COR-L47 (cell line): ENCODE results near the gene C12orf42.
A peak's percentile ranks its signal among the peaks of the same experiment; 100 is the strongest.

Experiments used
- DNase-seq: peaks from one replicate; lab custom pipeline; 2025; lab: John Stamatoyannopoulos, UW

C12orf42 gene

DNA sequence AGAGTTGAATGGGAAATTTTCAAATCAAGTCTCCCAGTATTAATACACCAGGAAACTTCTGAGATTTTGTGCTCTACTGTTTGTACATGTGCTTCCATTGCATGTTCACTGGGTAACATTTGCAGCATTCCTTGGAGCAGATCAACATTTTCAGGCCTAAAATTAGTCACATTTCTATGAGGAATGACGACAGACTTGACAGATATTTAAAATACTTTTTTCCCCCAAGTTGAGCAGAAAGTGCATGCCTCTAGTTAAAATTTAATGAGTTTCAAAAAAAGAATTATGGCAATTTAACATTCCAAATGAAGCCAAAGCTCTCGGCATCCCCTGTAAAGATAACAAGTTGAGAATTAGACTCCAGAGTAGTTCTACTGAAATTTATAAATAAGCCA lies 72.3 kb downstream of the C12orf42 start:
- DNase-seq, result no peak

DNA sequence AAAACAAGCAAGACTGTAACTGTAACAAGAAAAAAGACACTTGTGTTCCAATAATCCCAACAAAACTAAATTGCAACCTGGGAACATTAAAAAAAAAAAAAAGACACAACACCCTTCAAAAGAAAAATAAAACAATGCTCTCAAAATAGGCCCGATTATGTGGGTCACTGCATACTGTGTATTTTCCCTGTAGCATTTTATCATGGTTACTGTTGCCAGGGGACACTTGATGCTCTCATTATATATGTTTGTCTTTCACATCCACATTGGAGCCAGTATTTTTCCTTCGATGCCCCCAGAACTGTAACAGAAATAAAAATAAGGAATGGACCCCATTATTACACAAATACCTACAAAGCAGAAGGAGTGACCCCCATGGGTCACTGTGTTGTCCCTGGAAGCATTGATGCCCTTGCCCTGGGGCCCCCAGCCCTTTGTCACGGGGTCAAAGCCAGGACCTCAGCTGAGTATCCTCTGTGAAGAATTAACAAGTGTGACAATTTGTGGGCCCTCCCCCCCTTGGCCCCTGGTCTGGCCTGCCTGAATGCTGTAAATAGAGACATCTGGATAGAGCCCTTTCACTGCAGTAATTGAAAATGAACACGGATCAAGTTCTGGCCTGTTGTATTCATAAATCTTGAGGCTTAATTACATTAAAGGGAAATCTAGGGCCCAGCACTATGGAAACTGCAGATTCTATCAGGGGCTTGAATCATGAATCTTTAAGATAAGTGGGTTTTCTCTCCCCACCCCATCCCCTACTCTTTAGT lies 72.8 kb downstream of the C12orf42 start:
- DNase-seq, result peak; percentile 86

GRCh38 chr12:103422328-103422727 lies 73.4 kb downstream of the C12orf42 start:
- peak; percentile 30 for DNase-seq

- no peak for DNase-seq
These were observed 74.4 kb downstream of the C12orf42 start for GRCh38 chr12:103421402-103421801.

DNA sequence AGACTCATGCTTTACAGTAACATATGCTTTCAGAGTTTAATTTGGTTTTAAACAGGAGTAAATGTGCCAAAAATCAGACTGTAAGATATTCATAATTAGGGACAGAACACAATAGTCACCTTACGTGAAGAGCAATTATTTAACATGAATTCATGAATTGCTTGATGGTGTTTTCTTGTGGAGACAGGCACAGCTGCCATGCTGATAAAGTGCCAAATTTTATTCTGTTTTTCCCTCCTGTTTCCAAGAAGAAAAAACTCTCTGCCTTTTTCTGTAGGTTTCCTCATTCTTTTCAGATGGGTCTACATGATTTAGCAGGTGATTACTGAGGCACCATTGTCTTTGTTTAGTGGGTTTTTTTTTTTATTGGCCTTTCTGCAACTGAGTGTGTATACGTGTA lies 80.1 kb downstream of the C12orf42 start:
- no peak for DNase-seq

DNA sequence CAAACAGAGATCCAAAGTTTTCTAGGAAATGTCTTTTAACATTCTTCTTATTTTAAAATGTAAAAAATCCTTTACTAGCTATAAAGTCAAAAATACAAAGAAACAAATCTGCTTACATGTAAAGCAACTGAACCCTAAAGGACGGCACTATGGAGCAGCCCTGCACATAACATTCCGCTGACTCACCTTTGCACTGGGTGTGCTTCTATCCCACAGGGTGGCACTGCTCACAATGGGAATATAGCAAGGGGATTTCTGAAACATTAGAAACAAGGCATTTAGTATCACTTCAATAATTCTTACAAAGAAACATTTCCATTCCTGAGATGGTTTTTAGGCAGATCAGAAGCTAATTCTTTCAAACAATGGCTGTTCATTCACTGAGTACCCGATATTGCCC lies 94.3 kb downstream of the C12orf42 start:
- peak; percentile 18 for DNase-seq

GRCh38 chr12:103399986-103400385 lies 95.8 kb downstream of the C12orf42 start:
- DNase-seq, result no peak

GRCh38 chr12:103397536-103397935 lies 98.2 kb downstream of the C12orf42 start:
- no peak for DNase-seq

GRCh38 chr12:103392722-103393121 lies 103.0 kb downstream of the C12orf42 start:
- DNase-seq, result no peak

- DNase-seq, result no peak
These were observed 104.7 kb downstream of the C12orf42 start for GRCh38 chr12:103391103-103391502.

DNA sequence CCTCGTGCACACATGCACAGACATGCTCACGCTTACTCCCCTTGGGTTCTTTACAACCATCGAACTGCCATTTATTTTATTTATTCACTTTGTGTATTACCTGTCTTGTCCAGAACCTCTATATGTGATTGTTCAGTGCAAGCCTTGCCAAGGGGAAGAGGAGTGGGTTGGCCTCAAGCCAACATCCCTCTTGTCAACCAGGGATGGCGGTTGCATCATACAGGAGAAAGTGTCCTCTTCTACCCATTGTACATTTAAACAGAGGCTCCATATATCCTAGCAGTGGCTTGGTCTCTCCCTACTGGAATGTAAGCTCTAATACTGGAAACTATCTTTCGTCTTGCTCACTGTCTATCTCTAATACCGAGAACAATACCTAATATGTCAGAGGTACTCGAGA lies 108.4 kb downstream of the C12orf42 start:
- DNase-seq, result no peak

GRCh38 chr12:103386451-103386850 lies 109.3 kb downstream of the C12orf42 start:
- DNase-seq, result no peak

- DNase-seq, result no peak
These were observed 112.9 kb downstream of the C12orf42 start for GRCh38 chr12:103382736-103383346.

DNA sequence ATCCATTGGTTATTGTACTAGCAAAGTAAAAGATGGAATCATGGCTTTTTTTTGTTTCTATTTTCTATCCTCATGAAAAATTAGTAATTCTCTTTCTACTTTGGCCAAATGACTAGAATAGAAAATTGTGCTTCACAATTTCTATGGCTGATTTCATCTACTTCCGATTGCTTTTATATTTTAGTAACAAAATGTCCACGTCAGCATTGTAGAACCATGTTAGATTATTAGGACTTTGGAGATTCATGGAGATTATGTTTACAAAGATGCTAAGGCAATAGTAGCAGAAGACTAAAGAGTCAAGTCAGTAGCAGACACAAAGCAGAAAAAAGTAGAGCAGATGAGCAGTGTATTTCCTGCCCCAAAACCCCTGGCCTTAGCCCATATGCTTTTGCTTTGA lies 113.6 kb downstream of the C12orf42 start:
- DNase-seq, result no peak

- DNase-seq, result no peak
These were observed 116.1 kb downstream of the C12orf42 start for GRCh38 chr12:103379670-103380069.

DNA sequence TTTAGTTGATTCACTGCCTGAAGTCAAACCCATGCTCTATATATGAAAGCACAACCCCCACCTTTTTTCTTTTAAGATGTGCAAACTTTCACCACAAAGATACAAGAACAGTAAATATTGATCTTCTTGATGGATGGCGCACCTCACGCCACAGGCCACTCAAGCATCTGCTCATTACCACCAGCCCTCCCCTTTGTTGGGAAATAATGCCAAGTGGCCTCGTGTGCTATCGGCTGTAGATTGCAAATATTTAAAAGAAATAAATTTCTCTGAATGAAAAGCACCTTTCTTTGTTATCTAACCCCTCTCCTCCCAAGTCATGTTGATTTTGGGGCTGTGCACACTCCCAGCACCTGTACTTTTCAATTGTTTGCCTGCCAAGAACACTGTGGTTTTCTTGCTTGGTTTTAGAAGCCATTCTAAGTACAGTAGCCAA lies 122.7 kb downstream of the C12orf42 start:
- DNase-seq, result peak; percentile 96

GRCh38 chr12:103369929-103370328 lies 125.8 kb downstream of the C12orf42 start:
- DNase-seq, result no peak

GRCh38 chr12:103368167-103368566 lies 127.6 kb downstream of the C12orf42 start:
- no peak for DNase-seq

DNA sequence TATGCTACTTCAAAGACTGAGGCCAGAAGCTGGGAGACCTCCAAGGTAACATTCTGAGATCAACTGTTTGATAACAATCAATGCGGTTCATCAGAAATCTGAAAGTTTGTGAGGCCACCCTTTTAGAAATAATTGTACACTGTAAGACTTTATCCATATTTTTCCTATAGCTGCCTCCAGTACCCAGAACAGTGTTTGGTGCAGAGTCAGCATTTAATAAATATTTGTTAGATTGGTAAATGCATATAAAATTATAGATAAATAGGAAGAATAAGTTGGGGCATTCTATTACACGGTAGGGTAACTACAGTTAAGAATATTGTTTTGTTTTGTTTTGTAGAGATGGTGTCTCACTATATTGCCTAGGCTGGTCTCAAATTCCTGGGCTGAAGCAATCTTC lies 141.4 kb downstream of the C12orf42 start:
- DNase-seq, result no peak

DNA sequence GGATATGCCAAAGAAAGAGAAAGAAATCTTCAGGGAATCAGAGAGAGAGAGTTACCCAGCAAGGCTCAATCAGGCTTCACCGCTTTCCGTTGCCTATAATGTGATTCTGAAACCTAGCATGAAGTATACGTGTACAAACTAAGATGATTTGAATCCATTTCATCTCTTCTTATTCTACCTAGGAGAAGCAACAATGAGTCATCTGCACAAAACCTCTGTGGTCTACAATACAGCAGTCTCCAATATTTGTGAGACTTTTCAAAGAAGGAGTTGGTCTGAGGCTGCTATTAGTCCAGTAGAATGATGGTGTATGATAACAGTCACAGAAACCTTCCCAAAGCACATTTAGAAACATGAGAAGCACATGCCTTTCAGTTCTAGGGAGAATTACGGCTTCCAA lies 141.9 kb downstream of the C12orf42 start:
- DNase-seq, result no peak

DNA sequence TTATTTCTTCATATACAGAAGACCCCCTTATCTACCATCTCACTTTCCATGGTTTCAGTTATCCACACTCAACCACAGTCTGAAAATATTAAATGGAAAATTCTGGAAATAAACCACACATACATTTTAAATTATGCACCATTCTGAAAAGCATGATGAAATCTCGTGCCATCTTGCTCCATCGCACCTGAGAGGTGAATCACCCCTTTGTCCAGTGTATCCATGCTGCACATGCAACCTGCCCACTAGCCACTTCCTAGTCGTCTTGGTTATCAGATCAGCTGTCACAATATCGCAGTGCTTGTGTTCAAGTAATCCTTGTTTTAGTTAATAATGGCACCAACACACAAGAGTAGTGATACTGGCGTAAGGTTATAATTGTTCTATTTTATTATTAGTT lies 145.7 kb downstream of the C12orf42 start:
- no peak for DNase-seq

DNA sequence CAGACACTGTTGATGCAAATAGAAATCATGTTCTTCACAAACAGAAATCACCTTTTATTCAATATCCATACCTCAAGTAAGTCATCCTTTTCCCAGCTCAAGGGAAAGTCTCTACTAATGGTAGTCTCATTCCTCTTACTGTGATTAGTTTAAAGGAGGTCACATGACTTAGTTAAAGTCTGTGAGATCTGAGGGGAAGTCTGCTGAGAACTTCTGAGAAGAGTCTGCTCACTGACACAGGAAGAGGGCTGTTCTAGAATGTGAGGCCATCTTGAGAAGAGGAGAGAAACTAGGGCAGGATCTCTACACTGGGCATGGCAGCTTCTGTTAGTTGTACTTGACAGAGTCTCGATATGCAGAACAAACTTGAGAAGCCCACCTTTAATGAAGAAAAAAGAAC lies 146.8 kb downstream of the C12orf42 start:
- no peak for DNase-seq

- no peak for DNase-seq
These were observed 158.8 kb downstream of the C12orf42 start for GRCh38 chr12:103336940-103337339.

- no peak for DNase-seq
These were observed 161.3 kb downstream of the C12orf42 start for GRCh38 chr12:103334466-103334865.
